ENCODE data around the gene HDAC9.
"Not testable (repeated sequence)": the region's sequence is repeated elsewhere in the genome, so short reads cannot be mapped to it uniquely, and the experiment has no call there.

Gene HDAC9

DNA sequence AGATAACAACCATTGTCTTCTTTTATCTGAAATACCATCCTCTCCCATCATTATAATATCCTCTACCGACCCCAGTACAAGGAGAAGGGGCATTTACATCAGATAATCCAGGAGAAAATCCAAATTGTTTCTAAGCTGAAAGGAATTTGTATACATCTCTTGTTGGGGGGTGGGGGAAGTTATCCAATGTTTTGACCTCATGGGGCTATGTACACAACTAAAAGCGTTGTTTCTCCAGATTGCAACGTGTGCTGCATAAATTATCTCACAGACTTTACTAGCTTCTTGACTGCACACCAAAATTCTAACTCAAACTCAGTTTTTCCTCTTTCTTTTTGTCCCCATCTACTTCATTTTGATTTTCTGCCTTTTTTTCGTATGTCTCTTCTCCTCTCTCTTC, 465.2 kb downstream of the HDAC9 start:
- TF ChIP-seq CTCF (IDR thresholded peaks at IDR 0.05), result no peak
- TF ChIP-seq ZFX (IDR thresholded peaks at IDR 0.05; ENCODE audit: borderline replicate concordance), result no peak
- H3K27ac ChIP-seq, result no peak overlapping the region

- TF ChIP-seq CTCF (IDR thresholded peaks at IDR 0.05) (no peak), ZFX (IDR thresholded peaks at IDR 0.05; ENCODE audit: borderline replicate concordance) (no peak)
Measured at GRCh38 chr7:18962031-18962430, 466.5 kb downstream of the HDAC9 start.

DNA sequence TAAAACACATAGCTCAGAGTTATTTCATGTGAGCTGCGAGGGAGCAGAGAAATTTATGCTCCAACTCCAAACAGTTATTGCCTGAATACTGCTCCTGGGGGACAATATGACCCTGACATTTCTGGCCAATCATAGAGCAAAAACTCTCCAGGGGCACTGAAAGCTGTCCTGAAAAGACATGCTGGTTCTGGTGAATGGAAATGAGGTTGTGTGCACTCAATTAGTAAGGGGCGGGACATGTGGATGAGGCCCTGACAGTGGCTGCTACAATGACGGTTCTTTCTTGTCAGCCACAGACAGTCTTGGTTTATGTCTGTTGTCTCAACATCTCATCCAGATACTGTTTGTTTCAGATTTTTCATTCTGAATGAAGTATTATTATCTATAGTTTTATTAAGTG, 470.1 kb downstream of the HDAC9 start:
- H3K27ac ChIP-seq, result no peak overlapping the region
- TF ChIP-seq ZFX (IDR thresholded peaks at IDR 0.05; ENCODE audit: borderline replicate concordance) (no peak), CTCF (IDR thresholded peaks at IDR 0.05) (no peak)

More at GRCh38 chr7:18962031-18962430, 466.5 kb downstream of the HDAC9 start:
- H3K27ac ChIP-seq, result no peak overlapping the region

GRCh38 chr7:18967755-18968154, 472.2 kb downstream of the HDAC9 start:
- not testable (repeated sequence) for H3K27ac ChIP-seq

DNA sequence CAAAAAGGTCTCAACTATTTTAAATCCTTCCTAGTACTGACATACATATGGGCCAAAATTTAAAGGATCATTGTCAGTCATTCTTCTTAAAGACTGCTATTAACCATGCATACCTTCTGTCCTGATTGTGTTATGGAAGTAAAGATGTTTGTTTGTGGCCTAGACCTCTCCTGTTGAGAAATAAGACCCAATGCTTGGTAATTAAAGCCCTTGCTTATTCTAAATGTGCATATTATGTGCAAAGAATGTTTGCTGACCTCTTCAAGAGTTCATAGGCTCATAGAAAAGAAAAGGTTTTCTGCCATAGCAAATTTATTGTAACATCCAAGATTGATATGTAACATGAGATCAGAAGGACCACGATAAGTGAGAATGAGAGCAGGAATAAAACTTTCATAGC, 476.3 kb downstream of the HDAC9 start:
- no peak overlapping the region for H3K27ac ChIP-seq
- TF ChIP-seq CTCF (IDR thresholded peaks at IDR 0.05) (no peak), ZFX (IDR thresholded peaks at IDR 0.05; ENCODE audit: borderline replicate concordance) (no peak)

GRCh38 chr7:18974803-18975202, 479.3 kb downstream of the HDAC9 start:
- no peak for TF ChIP-seq CTCF (IDR thresholded peaks at IDR 0.05)
- TF ChIP-seq ZFX (IDR thresholded peaks at IDR 0.05; ENCODE audit: borderline replicate concordance), result no peak

GRCh38 chr7:18975276-18975675, 479.7 kb downstream of the HDAC9 start:
- H3K27ac ChIP-seq, result no peak overlapping the region
- TF ChIP-seq ZFX (IDR thresholded peaks at IDR 0.05; ENCODE audit: borderline replicate concordance) (no peak), CTCF (IDR thresholded peaks at IDR 0.05) (no peak)

More at GRCh38 chr7:18974803-18975202, 479.3 kb downstream of the HDAC9 start:
- H3K27ac ChIP-seq, result no peak overlapping the region

DNA sequence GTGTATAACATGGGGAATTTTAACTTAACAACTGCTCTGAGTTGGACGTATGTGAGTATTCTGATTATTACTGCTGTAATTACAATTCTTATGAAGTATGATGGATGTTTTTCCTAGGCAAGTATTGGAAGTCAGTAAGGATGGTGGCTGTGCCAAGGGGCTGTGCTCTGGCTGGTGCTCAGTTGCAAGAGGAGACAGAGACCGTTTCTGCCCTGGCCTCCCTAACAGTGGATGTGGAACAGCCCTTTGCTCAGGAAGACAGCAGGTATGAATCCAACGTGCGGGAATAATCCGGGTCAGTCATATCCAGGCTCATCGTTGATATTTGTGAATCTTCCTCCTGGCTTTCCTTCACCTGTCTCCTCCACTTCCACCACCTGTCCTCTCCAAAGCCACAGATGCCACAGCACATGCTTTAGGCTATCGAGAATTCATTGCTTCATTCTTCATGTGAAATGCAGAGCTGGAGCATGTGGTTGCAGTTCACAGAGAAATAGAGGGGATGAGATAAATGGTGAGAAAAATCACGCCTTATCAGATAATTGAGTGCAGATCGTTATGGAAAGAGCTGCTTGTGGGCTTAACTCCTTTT, 480.2 kb downstream of the HDAC9 start:
- TF ChIP-seq ZFX (IDR thresholded peaks at IDR 0.05; ENCODE audit: borderline replicate concordance) (no peak), CTCF (IDR thresholded peaks at IDR 0.05) (no peak)
- H3K27ac ChIP-seq, result no peak overlapping the region

Measured in 22Rv1 (cell line).